HG02642 (cell line): Measurements from ENCODE around the gene LIN54.
A peak's percentile ranks its signal among the peaks of the same experiment; 100 is the strongest.
"Not testable (repeated sequence)": the region's sequence is repeated elsewhere in the genome, so short reads cannot be mapped to it uniquely, and the experiment has no call there.

Source experiments
- ATAC-seq: cut with Tn5 transposase; IDR thresholded peaks from one replicate; pipeline ENCODE4 v1.9.1; 2021; ENCODE audit warnings: mild to moderate bottlenecking; ENCODE audit not compliant: unreplicated experiment, poor library complexity

Gene LIN54

GRCh38 chr4:82954212-82954611 is 56.4 kb downstream of the LIN54 start:
- ATAC-seq, result no peak

DNA sequence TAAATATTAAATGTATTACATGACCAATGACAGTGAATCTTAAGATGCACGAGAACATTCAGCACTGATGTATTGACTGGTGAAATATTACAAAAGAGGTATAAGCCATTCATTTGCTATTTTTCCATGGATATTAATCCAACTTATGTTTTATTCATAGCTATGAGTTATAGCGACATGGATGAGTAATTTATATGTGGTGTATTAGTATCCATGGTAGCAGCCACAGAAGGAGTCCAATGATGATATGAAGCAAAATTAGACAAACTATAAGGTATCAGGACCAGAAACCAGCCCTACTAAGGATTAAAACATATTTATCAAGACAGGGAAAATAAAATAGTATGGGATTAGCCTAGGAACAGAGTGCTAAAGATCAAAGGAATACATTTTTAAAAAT is 59.4 kb downstream of the LIN54 start:
- ATAC-seq, result no peak

DNA sequence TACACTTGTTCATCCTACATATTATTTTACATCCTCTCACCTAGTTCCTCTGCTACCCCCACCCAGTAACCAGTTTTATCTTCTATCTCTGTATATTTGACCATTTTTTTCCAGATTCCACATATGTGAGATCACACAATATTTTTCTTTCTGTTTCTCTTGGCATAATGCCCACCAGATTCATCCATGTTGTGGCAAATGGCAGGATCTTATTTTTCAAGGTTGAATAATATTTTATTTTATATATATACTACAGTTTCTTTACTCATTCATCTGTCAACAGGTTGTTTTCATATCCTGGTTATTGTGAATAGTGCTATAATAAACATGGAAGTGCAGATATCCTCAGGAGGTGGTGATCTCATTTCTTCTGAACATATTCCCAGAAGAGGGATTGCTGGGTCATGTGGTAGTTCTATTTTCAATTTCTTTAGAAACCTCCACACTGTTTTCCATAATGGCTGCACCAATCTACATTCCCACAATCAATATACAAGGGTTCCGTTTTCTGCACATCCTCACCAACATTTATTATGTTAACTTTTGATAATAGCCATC is 61.9 kb downstream of the LIN54 start:
- ATAC-seq, result no peak

DNA sequence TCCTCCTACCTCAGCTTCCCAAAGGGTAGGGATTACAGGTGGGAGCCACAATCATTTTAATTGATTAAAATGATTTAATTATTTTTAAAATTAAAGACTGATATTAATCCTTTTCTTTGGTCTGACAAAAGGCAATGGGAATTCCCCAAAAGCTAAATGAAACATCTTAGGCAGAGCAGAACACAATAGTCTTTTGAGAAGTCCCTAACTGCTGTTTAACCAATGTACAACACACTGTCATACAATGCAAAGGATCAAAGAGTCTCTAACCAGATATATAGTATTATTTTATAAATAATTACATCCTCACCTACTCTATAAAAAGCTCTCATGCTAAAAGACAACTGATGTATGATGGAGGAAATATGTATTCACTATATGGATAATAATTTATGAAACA is 63.1 kb downstream of the LIN54 start:
- ATAC-seq, result no peak

- ATAC-seq, result no peak
Measured at GRCh38 chr4:82939414-82939813, 71.2 kb downstream of the LIN54 start.

DNA sequence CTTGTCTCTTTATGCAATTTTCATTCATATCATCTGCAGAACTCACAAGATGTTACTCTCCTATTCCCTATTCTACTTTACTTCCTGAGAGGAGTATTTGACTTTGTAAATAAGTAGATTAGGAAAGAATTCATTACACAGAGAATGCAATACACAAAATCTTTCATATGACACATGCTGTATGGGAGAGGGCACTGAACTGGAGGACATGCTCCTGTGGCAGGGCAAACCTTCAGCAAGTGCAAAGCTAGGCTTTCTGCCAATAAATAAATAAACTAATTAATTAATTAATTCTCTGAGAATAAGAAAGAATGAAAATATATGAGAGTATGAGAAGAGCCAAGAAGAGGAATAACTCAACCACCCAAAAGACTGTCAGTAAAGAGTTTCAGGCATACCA is 76.2 kb downstream of the LIN54 start:
- ATAC-seq, result no peak

DNA sequence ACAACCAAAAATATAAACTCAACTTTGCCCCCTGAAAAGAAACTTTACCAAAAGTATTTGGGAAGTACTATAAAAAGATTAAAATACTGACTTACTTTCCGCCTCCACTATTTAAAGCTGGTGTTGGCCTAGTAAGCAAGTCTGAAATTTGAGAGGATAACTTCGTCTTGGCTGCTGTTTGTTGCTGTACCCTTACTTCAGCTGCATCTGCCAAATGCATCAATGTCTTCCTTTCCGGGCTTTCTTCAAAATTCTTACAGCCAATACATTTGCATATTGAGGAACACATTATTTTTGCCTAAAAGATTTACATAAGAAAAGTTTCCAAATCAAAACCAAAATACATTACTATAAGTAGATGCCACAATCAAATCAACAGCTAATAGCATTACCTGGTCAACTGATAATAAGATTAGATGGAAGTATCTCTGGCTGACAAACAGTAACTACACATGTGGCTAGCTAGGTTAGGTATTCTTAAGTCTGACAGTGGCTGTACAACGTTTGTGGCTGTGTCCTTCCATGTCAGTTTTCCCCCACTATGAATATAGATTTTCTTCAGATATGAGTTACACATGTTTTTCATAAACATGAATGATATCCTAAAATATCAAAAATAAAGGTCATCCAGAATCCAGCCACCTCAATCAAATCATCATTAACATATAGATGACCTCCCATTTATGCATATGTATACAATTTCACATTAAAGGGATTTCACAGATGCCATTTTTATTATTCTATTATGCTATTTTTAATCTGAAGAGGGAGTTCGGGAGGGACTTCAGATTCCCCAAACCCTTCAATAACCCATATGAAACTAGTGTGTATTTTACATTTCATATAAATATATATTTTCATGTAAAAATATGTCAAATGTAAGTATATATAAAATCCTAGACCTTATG is 79.5 kb downstream of the LIN54 start:
- no peak for ATAC-seq

DNA sequence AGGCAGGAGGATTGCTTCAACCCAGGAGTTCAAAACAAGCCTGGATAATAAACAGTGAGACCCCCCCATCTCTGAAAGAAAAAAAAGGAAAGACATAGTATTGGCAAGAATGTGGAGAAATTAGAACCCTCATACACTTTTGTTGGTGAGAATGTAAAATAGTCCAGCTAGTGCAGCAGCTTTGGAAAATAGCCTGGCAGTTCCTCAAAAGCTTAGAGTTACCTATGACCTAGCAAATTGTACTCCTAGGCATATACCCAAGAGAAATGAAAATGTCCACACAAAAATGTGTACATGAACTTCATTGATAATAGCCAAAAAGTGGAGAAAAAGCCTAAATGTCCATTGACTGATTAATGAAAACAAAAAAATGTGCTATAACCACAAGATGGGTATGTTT is 88.8 kb downstream of the LIN54 start:
- no peak for ATAC-seq

DNA sequence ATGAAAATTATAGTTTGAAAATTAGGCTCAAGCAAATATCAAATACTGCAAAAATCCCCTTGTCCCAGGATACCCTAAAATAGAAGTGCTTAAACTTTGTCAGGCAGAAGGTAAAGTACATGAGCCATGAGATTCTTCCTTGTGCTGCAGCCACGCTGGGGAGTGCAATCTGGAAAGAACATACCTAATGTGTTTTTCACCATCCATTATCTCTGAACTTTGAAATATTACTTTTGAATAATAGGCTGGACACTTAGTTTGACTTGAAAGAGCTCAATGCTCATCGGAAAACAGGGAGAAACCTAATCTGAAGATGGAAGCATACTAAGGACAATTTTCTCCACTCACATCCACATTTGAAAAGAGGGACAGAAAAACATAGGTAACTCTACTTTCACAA is 91.2 kb downstream of the LIN54 start:
- ATAC-seq, result no peak

- ATAC-seq, result no peak
Measured at GRCh38 chr4:82918091-82918490, 92.5 kb downstream of the LIN54 start.

DNA sequence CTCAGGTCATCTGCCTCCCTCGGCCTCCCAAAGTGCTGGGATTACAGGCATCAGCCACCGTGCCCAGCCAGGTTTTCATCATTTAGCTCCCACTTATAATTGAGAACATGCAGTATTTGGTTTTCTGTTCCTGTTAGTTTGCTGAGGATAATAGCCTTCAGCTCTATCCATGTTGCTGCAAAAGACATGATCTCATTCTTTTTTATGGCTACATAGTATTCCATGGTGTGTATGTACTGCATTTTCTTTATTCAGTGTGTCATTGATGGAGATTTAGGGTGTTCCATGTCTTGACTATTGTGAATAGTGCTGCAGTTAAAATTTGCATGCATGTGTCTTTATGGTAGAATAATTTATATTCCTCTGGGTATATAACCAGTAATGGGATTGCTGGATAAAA is 96.7 kb downstream of the LIN54 start:
- not testable (repeated sequence) for ATAC-seq

DNA sequence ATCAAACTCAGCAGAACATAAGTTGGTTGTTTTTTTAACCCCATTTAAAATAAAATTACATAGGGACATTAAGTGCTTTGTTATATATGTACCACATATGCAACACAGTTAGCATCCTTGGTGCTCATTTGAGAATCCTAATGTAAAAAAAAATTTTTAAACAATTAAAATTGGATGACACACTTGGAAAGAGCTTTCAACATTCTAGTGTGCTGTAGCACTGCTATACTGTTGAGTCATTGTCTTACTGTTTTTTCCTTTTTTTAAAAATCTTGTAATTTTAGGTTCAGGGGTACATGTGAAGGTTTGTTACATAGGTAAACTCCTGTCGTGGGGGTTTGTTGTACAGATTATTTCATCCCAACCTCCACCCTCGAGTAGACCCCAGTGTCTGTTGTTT is 97.3 kb downstream of the LIN54 start:
- no peak for ATAC-seq

DNA sequence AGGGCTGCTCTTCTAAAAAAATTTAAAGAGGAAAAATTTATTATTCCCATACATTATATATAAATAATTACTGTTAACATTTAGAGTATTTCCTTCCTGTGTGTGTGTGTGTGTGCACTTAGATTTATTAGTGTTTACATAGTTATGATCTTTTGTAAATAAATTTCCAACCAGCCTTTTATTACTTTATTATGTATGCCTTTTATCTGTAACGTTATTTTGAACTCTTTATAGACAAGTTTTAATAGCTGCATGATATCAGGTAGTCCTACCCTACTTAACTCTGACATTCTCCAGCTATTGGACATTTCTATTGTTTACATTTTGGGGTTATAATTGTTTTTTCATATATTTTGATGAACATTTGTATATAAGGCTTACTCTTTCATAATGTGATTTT is 101.3 kb downstream of the LIN54 start:
- no peak for ATAC-seq

DNA sequence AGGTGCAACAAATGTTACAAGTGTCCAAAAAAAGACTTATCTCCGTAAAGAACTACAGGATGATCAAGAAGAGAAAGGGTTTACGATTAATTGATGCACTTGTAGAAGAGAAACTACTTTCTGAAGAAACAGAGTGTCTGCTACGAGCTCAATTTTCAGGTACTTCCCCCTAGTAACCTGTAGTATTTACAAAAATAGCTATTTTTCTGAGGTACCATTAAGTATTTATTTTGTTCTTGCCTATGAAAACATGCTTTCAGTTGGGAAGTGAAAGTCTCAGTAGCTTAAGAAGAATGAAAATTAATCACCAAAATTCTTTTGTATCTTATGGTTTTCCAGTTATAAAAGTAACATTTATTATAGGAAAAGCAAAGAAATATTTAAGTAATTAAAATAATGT is 104.2 kb downstream of the LIN54 start:
- no peak for ATAC-seq

DNA sequence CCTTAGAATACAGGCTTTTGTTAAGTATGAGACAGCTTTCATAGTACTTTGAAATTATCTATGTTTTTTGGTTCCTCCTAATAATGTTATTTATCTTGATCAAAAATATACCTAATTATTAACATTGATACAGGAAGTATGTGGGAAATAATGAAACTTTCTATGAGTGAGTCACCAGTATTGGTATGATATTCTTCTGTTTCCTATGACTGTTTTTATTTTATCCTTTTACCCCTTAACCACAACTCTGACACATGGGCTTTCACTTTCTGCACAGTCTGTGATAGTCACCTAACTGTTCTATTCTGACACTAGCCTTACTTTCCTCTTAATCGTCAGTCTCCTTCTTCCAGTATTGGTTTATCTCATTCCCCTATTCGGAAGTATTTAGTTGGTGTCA is 105.4 kb downstream of the LIN54 start:
- ATAC-seq, result peak; percentile 40

GRCh38 chr4:82903737-82904136 is 106.9 kb downstream of the LIN54 start:
- no peak for ATAC-seq

- no peak for ATAC-seq
Measured at GRCh38 chr4:82901183-82901718, 109.4 kb downstream of the LIN54 start.

DNA sequence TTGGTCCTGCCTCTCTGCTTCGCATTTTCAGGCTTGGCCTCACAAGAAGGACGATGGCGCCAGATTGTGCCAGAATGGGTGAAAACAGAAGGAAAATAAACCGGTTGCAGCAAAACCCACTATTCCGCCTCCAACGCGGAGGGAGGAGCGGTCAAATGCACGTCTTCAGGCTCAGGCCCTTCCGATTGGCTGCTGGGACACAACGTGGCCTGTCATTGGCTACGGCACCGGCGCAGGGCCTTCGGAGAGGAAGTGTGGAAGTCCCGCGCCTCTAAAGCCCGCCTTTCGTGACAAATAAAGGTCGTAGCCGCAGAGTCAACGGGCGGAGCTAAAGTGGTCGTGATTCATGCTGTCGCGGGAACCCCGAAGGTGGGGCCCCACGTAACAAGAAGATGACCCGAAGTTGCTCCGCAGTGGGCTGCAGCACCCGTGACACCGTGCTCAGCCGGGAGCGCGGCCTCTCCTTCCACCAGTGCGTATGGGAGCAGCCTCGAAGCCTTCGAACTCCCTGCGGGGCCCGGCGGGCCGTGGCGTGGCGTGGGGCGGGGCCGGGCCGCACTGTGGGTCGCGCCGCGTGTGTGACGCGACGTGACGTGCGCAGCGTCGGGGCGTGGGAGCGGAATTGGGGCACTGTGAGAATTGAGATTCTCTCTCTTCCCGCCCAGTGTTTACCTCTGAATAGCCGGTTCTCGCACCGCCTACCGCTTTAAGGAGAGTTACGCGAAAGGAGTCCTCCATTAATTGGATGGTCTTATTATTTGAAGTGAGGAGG is 110.0 kb downstream of the LIN54 start, which contains the start of gene THAP9:
THAP9 (plus strand) TSS at position 325 of the 772 bp plus-strand sequence; CDS start at position 393, 68 bp downstream.
- ATAC-seq, result peak; percentile 94

DNA sequence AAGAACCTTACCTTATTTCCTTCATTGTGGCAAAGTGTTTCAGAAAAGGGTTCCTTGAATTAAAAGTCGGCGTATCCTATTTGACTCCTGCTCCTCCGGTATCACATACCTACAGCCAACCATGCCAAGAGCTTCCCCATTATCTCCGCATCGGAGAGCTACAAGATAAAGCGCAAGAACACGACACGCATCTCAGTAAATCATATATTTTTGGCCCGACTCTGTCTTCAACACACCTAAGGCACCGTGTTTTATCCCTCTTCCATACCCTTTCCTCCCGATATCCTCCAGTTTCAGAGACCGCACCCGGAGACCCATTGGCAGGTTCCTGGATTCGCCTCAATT is 110.6 kb downstream of the LIN54 start:
- peak; percentile 3 for ATAC-seq

DNA sequence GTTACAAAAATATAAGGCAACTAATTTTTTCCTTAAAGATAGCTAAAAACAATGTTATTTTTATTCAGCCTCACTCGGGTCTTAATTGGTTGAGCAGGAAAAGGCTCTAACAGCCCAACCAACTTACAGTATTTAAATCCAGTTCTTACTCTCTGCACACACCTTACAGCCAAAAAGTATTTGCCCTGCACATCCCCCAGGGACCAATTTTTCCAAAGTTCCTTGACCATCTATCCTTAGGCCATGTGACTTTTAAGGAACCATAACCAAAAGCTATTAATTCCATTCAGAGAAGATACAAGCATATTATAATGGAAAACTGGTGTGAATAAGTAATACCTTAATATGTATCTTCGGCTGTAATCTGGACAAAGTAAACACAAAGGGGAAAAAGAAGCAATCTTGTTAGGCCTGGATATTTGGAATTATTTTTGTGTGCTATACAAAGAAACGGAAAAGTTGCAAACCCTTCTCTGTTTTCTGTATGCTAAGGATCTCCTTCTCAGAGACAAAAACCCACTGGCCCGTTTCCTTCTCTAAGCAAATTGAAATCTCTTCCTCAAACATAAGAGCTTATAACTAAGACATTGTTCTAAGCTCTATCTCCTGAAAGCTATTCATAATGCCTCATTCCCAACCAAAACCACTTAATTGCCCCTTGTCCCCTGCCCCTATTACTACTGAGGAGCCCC is 111.1 kb downstream of the LIN54 start:
- no peak for ATAC-seq
